ENCODE results near the gene GNAL. TPM values are rescaled to one million over a fixed set of nuclear protein-coding genes. Genes with fewer than 3 reads are reported as not detected.
"Not testable (repeated sequence)": the region's sequence is repeated elsewhere in the genome, so short reads cannot be mapped to it uniquely, and the experiment has no call there.

The GNAL gene
- total RNA-seq, 1 donor from 2014 or later: 1.1 TPM

DNA sequence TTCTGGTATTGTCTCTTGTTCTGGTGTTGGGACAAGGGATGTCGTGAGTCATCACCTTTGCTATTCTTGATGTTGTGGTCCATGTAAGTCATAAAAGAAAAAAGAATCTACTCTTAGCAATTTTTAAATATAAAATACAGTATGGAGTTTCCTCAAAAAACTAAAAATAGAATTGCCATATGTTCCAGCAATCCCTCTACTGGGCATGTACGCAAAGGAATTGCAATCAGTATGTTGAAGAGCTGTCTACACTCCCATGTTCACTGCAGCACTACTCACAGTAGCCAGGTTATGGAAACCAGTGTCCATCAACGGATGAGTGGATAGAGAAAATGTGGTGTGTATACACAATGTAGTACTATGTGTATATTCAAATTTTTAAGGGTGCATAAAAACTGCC, 10.9 kb upstream of the GNAL start:
- intact Hi-C loops (cut with micrococcal nuclease): no loop called here
- Histone ChIP-seq H3K4me3 (no peak overlapping the region), H3K36me3 (no peaks in the 10 kb centered on the region), H3K9me3 (replicated peaks) (no peaks in the 10 kb centered on the region), H3K27me3 (ENCODE audit: low read depth) (peaks cover 91% of the 10 kb centered on the region), H3K4me1 (no peaks in the 10 kb centered on the region), H3K27ac (replicated peaks) (no peak overlapping the region)
- DNase-seq: no peak
- TF ChIP-seq, protein P1, sequence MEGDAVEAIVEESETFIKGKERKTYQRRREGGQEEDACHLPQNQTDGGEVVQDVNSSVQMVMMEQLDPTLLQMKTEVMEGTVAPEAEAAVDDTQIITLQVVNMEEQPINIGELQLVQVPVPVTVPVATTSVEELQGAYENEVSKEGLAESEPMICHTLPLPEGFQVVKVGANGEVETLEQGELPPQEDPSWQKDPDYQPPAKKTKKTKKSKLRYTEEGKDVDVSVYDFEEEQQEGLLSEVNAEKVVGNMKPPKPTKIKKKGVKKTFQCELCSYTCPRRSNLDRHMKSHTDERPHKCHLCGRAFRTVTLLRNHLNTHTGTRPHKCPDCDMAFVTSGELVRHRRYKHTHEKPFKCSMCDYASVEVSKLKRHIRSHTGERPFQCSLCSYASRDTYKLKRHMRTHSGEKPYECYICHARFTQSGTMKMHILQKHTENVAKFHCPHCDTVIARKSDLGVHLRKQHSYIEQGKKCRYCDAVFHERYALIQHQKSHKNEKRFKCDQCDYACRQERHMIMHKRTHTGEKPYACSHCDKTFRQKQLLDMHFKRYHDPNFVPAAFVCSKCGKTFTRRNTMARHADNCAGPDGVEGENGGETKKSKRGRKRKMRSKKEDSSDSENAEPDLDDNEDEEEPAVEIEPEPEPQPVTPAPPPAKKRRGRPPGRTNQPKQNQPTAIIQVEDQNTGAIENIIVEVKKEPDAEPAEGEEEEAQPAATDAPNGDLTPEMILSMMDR (IDR thresholded peaks at IDR 0.05; ENCODE audit: borderline replicate concordance): no peak

DNA sequence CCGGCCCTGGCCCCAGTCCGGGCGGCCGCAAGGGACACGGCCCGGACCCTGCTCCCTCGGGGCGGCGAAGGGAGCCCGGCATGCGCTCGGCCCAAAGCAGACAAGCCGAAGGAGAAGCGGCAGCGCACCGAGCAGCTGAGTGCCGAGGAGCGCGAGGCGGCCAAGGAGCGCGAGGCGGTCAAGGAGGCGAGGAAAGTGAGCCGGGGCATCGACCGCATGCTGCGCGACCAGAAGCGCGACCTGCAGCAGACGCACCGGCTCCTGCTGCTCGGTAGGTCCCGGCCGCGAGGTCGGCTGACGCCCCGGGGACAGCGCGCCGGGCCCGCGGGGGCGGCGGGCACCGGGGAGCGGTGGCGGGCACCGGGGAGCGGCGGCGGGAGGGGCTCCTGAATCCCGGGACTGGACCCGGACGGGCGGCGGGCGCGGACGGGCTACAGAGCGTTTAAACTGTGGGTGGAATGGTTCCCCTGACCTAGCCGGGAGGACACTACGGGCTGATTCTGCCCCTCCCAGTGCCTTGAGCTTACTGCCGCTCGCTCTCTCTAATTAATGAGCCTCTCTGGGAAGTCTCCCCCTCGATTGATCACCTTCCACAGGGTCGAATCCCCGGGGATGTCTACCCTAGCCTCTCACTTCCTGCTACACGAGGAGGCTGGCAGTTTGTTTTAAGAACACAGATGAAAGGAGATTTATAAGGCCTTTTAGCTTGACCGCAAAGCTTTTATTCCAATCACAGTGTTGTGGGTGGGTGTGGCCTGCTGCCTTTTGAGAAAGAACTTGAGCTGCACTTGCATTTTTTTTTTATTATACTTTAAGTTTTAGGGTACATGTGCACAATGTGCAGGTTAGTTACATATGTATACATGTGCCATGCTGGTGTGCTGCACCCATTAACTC, 853 bp downstream of the GNAL start:
- no peak for DNase-seq
- H3K4me1 ChIP-seq: peaks cover 14% of the 10 kb centered on the region
- H3K4me3 ChIP-seq: peak overlapping the region; percentile 73
- peaks cover 67% of the 10 kb centered on the region for H3K27me3 ChIP-seq (ENCODE audit: low read depth)
- H3K36me3 ChIP-seq: no peaks in the 10 kb centered on the region
- peak overlapping the region; percentile 42 for H3K27ac ChIP-seq (replicated peaks)
- TF ChIP-seq, protein P1 (IDR thresholded peaks at IDR 0.05; ENCODE audit: borderline replicate concordance): no peak
- intact Hi-C loops (cut with micrococcal nuclease): no loop called here
- no peaks in the 10 kb centered on the region for H3K9me3 ChIP-seq (replicated peaks)

DNA sequence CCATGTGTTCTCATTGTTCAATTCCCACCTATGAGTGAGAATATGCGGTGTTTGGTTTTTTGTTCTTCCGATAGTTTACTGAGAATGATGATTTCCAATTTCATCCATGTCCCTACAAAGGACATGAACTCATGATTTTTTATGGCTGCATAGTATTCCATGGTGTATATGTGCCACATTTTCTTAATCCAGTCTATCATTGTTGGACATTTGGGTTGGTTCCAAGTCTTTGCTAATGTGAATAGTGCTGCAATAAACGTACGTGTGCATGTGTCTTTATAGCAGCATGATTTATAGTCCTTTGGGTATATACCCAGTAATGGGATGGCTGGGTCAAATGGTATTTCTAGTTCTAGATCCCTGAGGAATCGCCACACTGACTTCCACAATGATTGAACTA, 1.6 kb downstream of the GNAL start:
- peaks cover 63% of the 10 kb centered on the region for H3K27me3 ChIP-seq (ENCODE audit: low read depth)
- H3K27ac ChIP-seq (replicated peaks); intact Hi-C loops (cut with micrococcal nuclease): not testable (repeated sequence)

DNA sequence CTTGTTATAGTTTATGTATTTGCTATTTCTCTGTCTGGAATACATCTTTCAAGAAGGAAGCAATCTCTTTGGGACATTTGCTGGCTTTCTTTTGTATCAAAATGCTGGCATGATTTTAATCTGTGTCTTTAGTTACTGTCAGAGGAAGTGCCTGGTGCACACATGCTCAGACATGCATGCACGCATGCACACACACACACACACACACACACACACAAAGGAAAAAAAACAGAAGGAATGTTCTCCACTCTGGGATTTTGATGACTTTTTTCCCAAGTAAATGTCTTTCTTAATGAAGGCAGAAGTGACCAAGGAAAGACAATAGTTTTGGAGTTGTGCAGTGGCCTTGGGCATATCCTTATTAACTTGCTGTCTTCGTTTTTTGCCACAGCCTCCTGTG, 6.7 kb downstream of the GNAL start:
- Histone ChIP-seq H3K4me3 (no peak overlapping the region), H3K36me3 (no peaks in the 10 kb centered on the region), H3K27ac (replicated peaks) (no peak overlapping the region), H3K27me3 (ENCODE audit: low read depth) (peaks cover 25% of the 10 kb centered on the region), H3K9me3 (replicated peaks) (no peaks in the 10 kb centered on the region), H3K4me1 (peaks cover 4% of the 10 kb centered on the region)
- TF ChIP-seq, protein P1 (IDR thresholded peaks at IDR 0.05; ENCODE audit: borderline replicate concordance): no peak
- intact Hi-C loops (cut with micrococcal nuclease): no loop called here
- no peak for DNase-seq

More for the DNA sequence above, 1.6 kb downstream of the GNAL start:
- DNase-seq; H3K36me3 ChIP-seq; H3K9me3 ChIP-seq (replicated peaks); H3K4me3 ChIP-seq: not testable (repeated sequence)
- peaks cover 14% of the 10 kb centered on the region for H3K4me1 ChIP-seq

DNA sequence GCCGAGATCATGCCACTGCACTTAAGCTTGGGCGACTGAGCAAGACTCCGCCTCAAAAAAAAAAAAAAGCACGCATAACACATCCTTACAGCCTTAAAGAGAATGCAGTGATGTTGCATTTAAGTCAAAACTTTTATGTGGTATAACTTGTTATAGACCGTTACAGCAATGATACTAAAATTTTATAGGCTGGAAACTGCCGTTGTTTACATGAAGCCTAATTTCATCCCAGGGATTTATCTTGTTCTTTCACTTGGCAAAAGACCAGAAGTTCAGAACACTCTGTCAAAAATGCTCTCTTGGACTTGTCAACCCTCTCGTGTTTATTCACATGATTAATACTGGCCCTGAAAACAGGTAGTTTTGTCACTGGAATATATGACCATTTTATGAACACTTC, 7.4 kb downstream of the GNAL start:
- peaks cover 4% of the 10 kb centered on the region for H3K4me1 ChIP-seq
- DNase-seq: no peak
- no peak overlapping the region for H3K4me3 ChIP-seq
- no peaks in the 10 kb centered on the region for H3K36me3 ChIP-seq
- no peak overlapping the region for H3K27ac ChIP-seq (replicated peaks)
- TF ChIP-seq, protein P1 (IDR thresholded peaks at IDR 0.05; ENCODE audit: borderline replicate concordance): no peak
- H3K27me3 ChIP-seq (ENCODE audit: low read depth): peaks cover 25% of the 10 kb centered on the region
- no peaks in the 10 kb centered on the region for H3K9me3 ChIP-seq (replicated peaks)
- intact Hi-C loops (cut with micrococcal nuclease): no loop called here

DNA sequence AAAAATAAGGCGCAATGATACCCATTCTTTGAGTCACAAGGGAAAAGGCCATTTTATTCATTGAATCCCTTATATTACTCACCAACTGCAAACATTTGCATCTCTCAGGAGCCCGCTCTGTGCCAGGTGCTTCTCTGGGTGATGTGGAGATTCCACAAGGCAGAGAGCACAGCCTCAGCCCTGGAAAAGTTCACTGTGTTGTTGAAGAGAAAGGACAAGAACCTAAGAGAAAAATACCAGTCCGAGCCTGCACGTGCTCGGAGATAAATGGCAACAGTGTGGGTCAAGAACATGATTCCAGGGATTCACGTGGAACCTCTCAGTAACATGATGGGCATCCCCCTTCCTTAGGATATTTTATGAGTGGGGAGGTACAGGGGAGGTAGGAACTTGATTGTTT, 11.8 kb downstream of the GNAL start:
- Histone ChIP-seq H3K4me1 (peaks cover 4% of the 10 kb centered on the region), H3K27ac (replicated peaks) (no peak overlapping the region), H3K27me3 (ENCODE audit: low read depth) (no peaks in the 10 kb centered on the region), H3K36me3 (no peaks in the 10 kb centered on the region), H3K4me3 (no peak overlapping the region), H3K9me3 (replicated peaks) (no peaks in the 10 kb centered on the region)
- TF ChIP-seq, protein P1 (IDR thresholded peaks at IDR 0.05; ENCODE audit: borderline replicate concordance): no peak
- no peak for DNase-seq
- intact Hi-C loops (cut with micrococcal nuclease): no loop called here

Data from left ventricle myocardium inferior (tissue), 1 donor.